Measurements from ENCODE around the gene TSPAN18. TPM values are rescaled to one million over a fixed set of nuclear protein-coding genes. Genes with fewer than 3 reads are reported as not detected.
A peak's percentile ranks its signal among the peaks of the same experiment; 100 is the strongest.

Gene TSPAN18
- total and polyA plus RNA-seq, 2 of the 8 experiments (the other 6 are each of a cell fraction or from before 2014, with no cell fraction given): 5.2 to 10.2 TPM

DNA sequence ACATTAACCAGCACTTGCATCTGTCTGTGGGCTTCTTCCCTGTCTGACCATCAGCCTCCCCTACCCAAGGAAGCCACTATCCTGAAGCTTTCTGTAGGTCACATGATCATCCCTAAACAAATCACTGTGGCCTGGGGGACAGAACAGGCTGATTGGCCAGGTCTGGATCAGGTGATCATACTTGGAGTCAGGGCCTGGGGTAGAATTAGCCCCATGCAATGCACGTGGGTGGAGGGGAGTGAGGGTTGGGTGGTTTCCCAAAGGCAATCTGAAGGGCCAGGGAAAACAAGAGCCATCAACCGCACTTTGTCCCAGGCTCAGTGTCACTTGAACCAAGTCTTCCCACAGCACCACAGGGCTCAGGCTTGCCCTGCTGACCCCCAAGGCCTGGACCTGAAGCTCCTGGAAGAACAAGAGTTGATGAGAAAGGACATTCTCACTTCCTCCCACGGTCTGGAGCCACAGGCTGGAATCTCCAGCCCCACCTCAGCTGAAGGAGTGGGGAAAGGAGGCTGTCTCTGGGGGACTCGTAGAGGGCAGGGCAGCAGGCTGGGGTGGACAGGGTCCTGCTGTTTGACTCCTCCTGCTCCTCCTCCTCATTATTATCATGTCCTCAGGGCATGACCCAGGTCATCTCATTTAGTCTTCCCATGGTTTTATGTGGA, 31.5 kb upstream of the TSPAN18 start (continued):
- TF ChIP-seq, protein P1, sequence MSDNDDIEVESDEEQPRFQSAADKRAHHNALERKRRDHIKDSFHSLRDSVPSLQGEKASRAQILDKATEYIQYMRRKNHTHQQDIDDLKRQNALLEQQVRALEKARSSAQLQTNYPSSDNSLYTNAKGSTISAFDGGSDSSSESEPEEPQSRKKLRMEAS (IDR thresholded peaks at IDR 0.05): 0 out of 2 replicates have a peak, but pooled peaks have one; percentile 27
